IPS DF 6.9 (cell line): ENCODE measurements around the gene HDAC8.

Experiments used
- DNase-seq: peaks from one replicate; pipeline ENCODE4 v3.0.0-alpha.2; 2013; ENCODE audit warnings: low read depth, low spot score
- H3K27ac ChIP-seq: one replicate; pipeline ENCODE4 v1.5.1; 2013; ENCODE audit warnings: low read length, control low read depth
- H3K27me3 ChIP-seq: 2 replicates; pipeline ENCODE4 v1.6.1; 2013; ENCODE audit warnings: mild to moderate bottlenecking, low read length; ENCODE audit not compliant: control insufficient read depth, insufficient read depth
- H3K36me3 ChIP-seq: 2 replicates; pipeline ENCODE4 v1.6.1; 2013; ENCODE audit warnings: low read length; ENCODE audit not compliant: control insufficient read depth, insufficient read depth
- H3K4me1 ChIP-seq: 2 replicates; pipeline ENCODE4 v1.6.1; 2013; ENCODE audit warnings: low read length; ENCODE audit not compliant: control insufficient read depth, insufficient read depth
- H3K4me3 ChIP-seq: 2 replicates; pipeline ENCODE4 v1.5.1; 2013; ENCODE audit warnings: mild to moderate bottlenecking, low read length
- H3K9me3 ChIP-seq: 2 replicates; pipeline ENCODE4 v1.6.1; 2013; ENCODE audit warnings: low read length, inconsistent platforms; ENCODE audit not compliant: control insufficient read depth, insufficient read depth
- WGBS: extraction: QIAGEN DNeasy Blood & Tissue Kit; methylation state at CpG from one replicate; pipeline ENCODE4 v1.1.7; 2013; ENCODE audit warnings: mixed read lengths, missing lambda C conversion rate; ENCODE audit not compliant: insufficient read length, insufficient coverage; 5-methylcytosine and 5-hydroxymethylcytosine counted together

HDAC8 gene

DNA sequence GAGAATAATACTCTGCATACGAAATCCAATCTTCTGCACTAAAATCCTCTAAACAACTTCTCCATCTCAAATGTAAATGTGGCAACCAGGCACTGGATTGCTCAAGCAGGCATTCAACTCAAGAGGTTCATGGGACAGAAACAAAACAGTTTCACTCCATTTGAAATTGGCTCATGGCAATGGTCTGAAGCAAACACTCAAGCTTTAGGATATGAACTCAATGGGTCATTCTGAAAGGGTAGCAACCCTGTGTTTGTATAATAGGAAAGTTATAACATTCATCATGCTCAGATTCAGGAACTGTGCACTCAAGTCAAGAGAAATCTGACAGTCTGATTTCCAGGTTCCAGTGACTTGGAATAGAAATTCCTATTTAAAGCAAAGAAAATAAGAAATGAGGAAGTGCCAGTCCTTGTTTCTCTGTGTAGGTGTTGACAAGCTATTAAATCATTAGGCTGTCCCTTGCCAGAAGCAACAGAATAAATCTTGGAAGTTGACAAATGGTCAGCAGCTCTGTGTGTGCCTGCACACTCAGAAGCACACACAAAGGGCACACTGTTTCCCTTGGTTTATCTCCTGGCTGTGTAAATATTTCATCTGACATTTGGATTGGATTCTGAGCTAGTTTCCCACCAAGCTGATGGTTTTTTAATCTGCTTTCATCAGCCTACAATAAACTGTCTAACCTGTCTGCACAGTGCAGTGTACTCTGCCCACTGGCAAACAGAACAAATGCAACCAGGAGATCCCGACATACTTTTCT is 191.0 kb downstream of the HDAC8 start:
- no peak overlapping the region for H3K4me3 ChIP-seq
- no peaks in the 10 kb centered on the region for H3K9me3 ChIP-seq
- H3K27ac ChIP-seq = no peak overlapping the region
- no CpG with 5 or more reads among the region's 2 CpGs for WGBS
- no peaks in the 10 kb centered on the region for H3K36me3 ChIP-seq
- H3K4me1 ChIP-seq = no peaks in the 10 kb centered on the region
- DNase-seq = no peak
- no peaks in the 10 kb centered on the region for H3K27me3 ChIP-seq

DNA sequence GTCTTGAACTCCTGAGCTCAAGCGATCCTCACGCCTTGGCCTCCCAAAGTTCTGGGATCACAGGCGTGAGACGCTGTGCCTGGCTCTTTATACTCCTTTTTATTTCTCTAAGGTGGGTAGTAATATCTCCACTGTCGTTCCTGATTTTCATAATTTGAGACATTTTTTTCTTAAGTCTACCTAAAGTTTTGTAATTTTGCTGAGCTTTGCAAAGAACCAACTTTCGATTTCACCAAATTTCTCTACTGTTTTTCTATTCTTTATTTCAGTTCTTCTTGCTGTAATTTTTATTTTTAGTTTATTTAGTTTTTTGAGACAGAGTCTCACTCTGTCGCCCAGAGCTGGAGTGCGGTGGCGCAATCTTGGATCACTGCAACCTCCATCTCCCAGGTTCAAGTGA is 196.5 kb downstream of the HDAC8 start:
- DNase-seq = no peak
- no peak overlapping the region for H3K4me3 ChIP-seq
- no peaks in the 10 kb centered on the region for H3K9me3 ChIP-seq
- H3K4me1 ChIP-seq = no peaks in the 10 kb centered on the region
- H3K36me3 ChIP-seq = no peaks in the 10 kb centered on the region
- no peak overlapping the region for H3K27ac ChIP-seq
- no peaks in the 10 kb centered on the region for H3K27me3 ChIP-seq
- no CpG with 5 or more reads among the region's 9 CpGs for WGBS

DNA sequence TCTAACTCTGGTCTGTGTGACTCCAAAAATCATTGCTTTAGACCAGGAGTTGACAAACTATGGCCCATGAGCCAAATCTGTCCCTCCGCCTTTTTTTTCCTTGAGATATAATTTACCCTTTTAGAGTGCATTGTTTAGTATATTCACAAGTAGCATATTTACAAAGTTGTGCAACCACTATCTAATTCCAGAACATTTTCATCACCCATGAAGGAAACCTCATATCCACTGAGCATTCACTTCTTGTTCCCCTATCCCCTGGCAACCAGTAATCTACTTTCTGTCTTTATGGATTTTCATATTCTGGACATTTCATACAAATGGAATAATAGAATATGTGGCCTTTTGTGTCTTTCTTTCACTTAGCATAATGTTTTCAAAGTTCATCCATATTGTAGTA is 199.5 kb downstream of the HDAC8 start:
- Histone ChIP-seq H3K27me3 (no peaks in the 10 kb centered on the region), H3K4me1 (no peaks in the 10 kb centered on the region), H3K9me3 (no peaks in the 10 kb centered on the region), H3K4me3 (no peak overlapping the region), H3K36me3 (no peaks in the 10 kb centered on the region), H3K27ac (no peak overlapping the region)
- DNase-seq = no peak
- WGBS = no CpG with 5 or more reads among the region's 1 CpG

DNA sequence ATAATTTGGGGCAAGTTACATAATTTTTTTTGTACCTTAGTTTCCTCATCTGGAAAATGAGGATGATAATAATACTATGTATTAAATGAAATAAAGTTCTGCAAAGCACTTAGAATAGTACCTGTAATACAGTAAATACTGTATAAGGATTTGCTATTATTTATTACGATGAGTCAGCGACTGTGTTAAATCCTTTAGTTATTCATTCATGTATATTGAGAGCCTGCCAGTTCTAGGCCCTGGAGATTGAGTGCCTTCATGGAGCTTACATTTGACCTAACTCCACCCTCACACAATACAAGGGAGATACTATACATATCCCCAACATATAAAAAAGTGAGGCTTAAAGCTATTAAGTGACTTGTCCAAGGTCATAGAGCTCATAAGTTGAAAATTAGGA is 199.9 kb downstream of the HDAC8 start:
- Histone ChIP-seq H3K27me3 (no peaks in the 10 kb centered on the region), H3K27ac (no peak overlapping the region), H3K9me3 (no peaks in the 10 kb centered on the region), H3K4me3 (no peak overlapping the region), H3K4me1 (no peaks in the 10 kb centered on the region), H3K36me3 (no peaks in the 10 kb centered on the region)
- WGBS = no CpG with 5 or more reads among the region's 2 CpGs
- DNase-seq = no peak

DNA sequence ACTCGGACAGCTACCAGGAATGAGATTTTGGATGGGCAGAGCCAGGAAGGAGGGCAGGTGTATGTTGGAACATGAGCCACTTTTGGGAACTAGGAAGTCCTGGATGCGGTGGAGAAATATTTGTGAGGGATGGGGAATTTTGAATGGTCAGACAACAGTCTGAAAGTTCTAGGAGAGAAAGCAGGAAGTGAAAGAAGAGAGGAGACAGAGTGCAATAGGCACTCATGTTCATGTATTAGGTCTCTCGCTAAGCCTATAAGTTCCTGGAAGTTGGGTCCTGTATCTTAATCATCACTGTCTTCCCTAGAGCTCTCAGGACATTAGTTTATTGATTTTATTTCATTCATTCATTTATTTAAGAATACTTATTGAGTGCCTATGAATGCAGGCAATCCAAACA is 201.2 kb downstream of the HDAC8 start:
- no peaks in the 10 kb centered on the region for H3K36me3 ChIP-seq
- H3K27me3 ChIP-seq = no peaks in the 10 kb centered on the region
- no peaks in the 10 kb centered on the region for H3K9me3 ChIP-seq
- no CpG with 5 or more reads among the region's 3 CpGs for WGBS
- H3K4me1 ChIP-seq = no peaks in the 10 kb centered on the region
- no peak overlapping the region for H3K4me3 ChIP-seq
- DNase-seq = no peak
- H3K27ac ChIP-seq = no peak overlapping the region

DNA sequence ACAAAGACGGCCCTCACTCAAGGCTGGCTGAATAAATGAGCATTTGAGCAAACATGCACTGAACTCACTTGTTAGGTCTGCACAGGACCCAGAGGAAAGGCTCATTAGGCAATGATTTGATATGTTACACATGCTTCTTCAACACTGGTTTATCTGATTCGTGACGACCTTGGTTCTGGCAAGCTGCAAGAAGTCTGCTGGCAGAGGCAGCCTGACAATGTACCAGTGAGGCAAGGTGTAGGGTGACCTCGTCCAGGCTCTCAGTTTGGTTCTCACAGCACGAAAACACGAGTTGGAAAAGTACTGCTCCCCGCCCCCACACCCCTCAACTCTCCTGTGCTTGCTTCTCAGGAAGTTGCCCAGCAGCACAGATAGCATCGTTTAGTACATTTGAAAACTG is 203.8 kb downstream of the HDAC8 start:
- no peak overlapping the region for H3K4me3 ChIP-seq
- no peaks in the 10 kb centered on the region for H3K9me3 ChIP-seq
- no peak overlapping the region for H3K27ac ChIP-seq
- WGBS = no CpG with 5 or more reads among the region's 8 CpGs
- DNase-seq = no peak
- H3K4me1 ChIP-seq = no peaks in the 10 kb centered on the region
- H3K27me3 ChIP-seq = no peaks in the 10 kb centered on the region
- no peaks in the 10 kb centered on the region for H3K36me3 ChIP-seq

DNA sequence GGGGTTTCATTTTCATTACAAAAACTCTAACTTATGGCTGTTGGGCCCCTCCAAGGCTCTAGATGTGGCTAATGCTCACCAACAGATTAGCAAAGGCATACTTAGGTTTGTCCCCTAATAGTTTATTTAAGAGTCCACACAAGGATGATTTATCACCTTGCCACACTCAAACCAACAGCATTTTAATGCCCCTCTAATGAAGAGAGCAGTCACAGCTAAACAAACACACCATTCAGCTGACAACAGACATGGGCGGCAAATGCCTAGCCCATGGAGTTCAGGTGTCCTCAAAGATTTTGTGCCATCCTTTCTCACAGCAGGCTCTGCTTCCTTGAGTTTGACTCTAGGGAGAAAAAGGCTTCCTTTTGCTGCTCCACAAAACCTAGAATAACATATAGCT is 205.1 kb downstream of the HDAC8 start:
- DNase-seq = no peak
- Histone ChIP-seq H3K4me1 (no peaks in the 10 kb centered on the region), H3K27ac (no peak overlapping the region), H3K9me3 (no peaks in the 10 kb centered on the region), H3K27me3 (no peaks in the 10 kb centered on the region), H3K36me3 (no peaks in the 10 kb centered on the region), H3K4me3 (no peak overlapping the region)
- no CpG with 5 or more reads among the region's 1 CpG for WGBS

DNA sequence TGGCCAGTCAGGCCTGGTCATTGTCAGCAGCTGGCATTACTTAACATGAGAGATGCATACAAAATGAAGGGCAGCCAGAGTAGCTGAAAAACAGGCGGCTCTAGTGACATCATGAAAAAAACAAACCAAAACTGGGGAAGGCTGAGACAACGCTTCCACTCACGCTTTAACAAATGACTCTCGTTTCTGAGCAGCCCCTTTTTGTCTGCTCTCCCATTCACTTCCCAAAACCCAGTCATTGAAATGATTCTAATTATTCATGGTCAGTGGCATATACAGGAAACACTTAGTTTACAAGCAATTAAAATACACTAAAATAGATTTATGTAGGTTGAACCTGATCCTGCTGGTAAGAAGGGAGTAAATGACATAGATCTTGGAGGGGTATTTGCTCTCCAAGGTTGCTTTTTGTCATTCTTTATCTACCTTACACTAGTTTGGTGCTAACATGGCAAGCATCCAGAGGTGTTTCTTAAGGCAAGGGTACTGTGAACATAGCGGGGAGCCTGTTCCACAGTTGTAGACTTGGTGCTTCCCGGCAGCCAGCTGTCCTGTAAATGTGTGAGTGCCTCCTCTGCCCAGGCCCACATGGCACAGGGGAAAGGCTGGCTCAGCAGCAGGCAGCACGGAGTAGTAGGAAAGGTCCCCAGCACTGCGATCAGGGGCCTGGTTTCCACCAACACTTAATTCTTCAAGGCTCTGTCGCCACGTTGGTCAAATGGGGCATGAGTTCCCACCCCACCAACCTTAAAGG is 205.8 kb downstream of the HDAC8 start:
- no peak overlapping the region for H3K4me3 ChIP-seq
- H3K27me3 ChIP-seq = no peaks in the 10 kb centered on the region
- WGBS = no CpG with 5 or more reads among the region's 10 CpGs
- no peaks in the 10 kb centered on the region for H3K36me3 ChIP-seq
- no peaks in the 10 kb centered on the region for H3K4me1 ChIP-seq
- no peak for DNase-seq
- H3K27ac ChIP-seq = no peak overlapping the region
- no peaks in the 10 kb centered on the region for H3K9me3 ChIP-seq

DNA sequence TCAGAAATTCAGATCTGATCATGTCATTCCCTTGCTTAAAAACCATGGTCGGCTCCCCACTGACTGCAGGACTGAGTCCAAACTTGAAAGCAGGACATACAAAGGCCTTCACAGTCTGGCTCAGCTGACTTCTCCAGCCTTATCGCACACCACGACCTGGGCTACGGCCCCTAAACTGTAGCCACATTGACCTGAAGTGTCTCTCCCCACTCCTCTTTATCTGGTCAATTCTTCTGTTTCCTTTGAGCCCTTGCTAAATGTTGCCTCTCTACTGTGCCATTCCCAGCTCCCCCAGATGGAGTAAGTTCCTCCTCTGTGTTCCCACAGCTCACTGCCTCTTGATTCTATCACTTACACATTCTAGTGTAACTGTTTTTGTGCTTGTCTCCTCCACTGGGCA is 206.5 kb downstream of the HDAC8 start:
- no peak overlapping the region for H3K4me3 ChIP-seq
- no peak overlapping the region for H3K27ac ChIP-seq
- WGBS = no CpG with 5 or more reads among the region's 4 CpGs
- no peaks in the 10 kb centered on the region for H3K9me3 ChIP-seq
- no peaks in the 10 kb centered on the region for H3K36me3 ChIP-seq
- H3K27me3 ChIP-seq = no peaks in the 10 kb centered on the region
- no peak for DNase-seq
- no peaks in the 10 kb centered on the region for H3K4me1 ChIP-seq

DNA sequence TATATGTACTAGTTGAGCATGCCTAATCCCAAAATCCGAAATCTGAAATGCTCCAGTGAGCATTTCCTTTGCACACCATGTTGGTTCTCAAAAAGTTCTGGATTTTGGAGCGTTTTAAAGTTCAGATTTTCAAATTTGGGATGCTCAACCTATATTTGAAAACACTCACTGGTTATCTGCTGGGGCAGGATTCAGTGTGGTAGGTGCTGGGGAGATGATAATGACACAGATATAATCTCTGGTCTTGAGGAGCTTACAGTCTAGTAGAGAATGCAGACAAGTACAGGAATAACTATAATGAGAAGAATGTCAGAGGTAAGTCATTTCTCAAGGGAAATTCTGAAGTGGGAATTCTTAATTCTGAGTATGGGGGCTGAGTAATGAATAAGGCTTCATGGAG is 207.5 kb downstream of the HDAC8 start:
- no peak for DNase-seq
- H3K27ac ChIP-seq = no peak overlapping the region
- no peaks in the 10 kb centered on the region for H3K27me3 ChIP-seq
- H3K4me1 ChIP-seq = no peaks in the 10 kb centered on the region
- H3K4me3 ChIP-seq = no peak overlapping the region
- H3K9me3 ChIP-seq = no peaks in the 10 kb centered on the region
- WGBS = no CpG with 5 or more reads among the region's 2 CpGs
- no peaks in the 10 kb centered on the region for H3K36me3 ChIP-seq

DNA sequence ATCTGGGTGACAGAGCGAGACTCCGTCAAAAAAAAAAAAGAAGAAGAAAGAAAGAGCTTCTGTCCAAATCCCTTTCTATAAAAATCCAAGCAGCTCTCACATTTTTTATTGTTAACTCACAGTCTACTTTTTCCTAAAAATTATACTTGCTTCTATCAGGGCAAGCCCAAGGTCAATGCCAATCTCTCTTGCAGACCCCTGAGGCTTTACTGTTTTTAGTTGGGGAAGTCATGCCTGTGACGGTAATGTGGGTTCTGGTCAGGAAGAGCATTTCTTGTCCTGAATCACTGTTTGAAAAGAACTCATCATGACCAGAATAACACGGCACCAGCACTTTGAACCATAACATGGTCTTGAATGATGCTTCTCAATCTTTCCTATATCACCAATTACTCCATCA is 212.3 kb downstream of the HDAC8 start:
- Histone ChIP-seq H3K36me3 (no peaks in the 10 kb centered on the region), H3K9me3 (no peaks in the 10 kb centered on the region), H3K27ac (no peak overlapping the region), H3K4me1 (no peaks in the 10 kb centered on the region), H3K4me3 (no peak overlapping the region), H3K27me3 (no peaks in the 10 kb centered on the region)
- no peak for DNase-seq
- no CpG with 5 or more reads among the region's 4 CpGs for WGBS
